Measurements from ENCODE around the gene TTC24.

DNA sequence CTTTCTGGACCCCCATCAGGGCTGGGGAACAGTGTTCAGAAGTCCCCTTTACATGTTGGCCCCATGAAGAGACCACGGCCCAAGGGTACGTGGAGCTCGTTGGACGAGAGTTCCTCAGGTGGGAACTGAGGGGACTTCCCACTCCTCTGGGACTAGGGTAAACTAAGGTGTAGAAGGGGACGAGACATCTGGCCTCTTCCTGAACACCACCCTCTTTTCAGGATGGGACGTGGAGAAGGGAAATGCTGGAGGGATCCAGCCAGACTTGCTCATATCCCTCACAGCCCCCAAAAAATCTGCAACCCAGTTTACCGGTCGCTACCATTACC is 14.1 kb downstream of the TTC24 start:
- TF ChIP-seq POLR2A (IDR thresholded peaks at IDR 0.05; ENCODE audit: low read depth, low read length) (peak; percentile 13; the same call in 1 of the 2 replicates), POLR2AphosphoS5 (IDR thresholded peaks at IDR 0.05; ENCODE audit: low read depth, low read length) (no peak), TAF1 (IDR thresholded peaks at IDR 0.05; ENCODE audit: low read depth, low read length) (no peak)
